HEK293T (cell line): ENCODE measurements around the gene WSB1.

Experiments
- ARNT ChIP-seq: fragments of 450-650 bp; IDR thresholded peaks from 2 replicates; pipeline ENCODE4 v1.6.1; 2017; ENCODE audit warnings: mild to moderate bottlenecking
- BHLHE40 ChIP-seq: fragments of 450-650 bp; IDR thresholded peaks from 2 replicates; pipeline ENCODE4 v1.6.1; 2016; ENCODE audit warnings: mild to moderate bottlenecking, moderate library complexity, borderline replicate concordance
- CTBP1 ChIP-seq: fragments of 450-650 bp; IDR thresholded peaks from 2 replicates; pipeline ENCODE4 v1.6.1; 2016; ENCODE audit warnings: borderline replicate concordance
- FOXA1 ChIP-seq: fragments of 450-650 bp; IDR thresholded peaks from 2 replicates; pipeline ENCODE4 v1.6.1; 2016; ENCODE audit warnings: mild to moderate bottlenecking
- FOXK2 ChIP-seq: fragments of 450-650 bp; IDR thresholded peaks from 2 replicates; pipeline ENCODE4 v1.6.1; 2016; ENCODE audit warnings: mild to moderate bottlenecking
- FOXM1 ChIP-seq: fragments of 450-650 bp; IDR thresholded peaks from 2 replicates; pipeline ENCODE4 v1.6.1; 2017; ENCODE audit warnings: mild to moderate bottlenecking, borderline replicate concordance
- HDGF ChIP-seq: fragments of 450-650 bp; IDR thresholded peaks from 2 replicates; pipeline ENCODE4 v1.6.1; 2017; ENCODE audit warnings: antibody characterized with exemption, borderline replicate concordance
- L3MBTL2 ChIP-seq: fragments of 450-650 bp; conservative IDR thresholded peaks from 2 replicates; pipeline ENCODE4 v1.6.1; 2016; ENCODE audit warnings: mild to moderate bottlenecking
- LEF1 ChIP-seq: fragments of 450-650 bp; IDR thresholded peaks from 2 replicates; pipeline ENCODE4 v1.6.1; 2017; ENCODE audit warnings: mild to moderate bottlenecking, borderline replicate concordance
- NFRKB ChIP-seq: fragments of 450-650 bp; IDR thresholded peaks from 2 replicates; pipeline ENCODE4 v1.6.1; 2016; ENCODE audit warnings: mild to moderate bottlenecking, moderate library complexity
- SP1 ChIP-seq: fragments of 450-650 bp; IDR thresholded peaks from 2 replicates; pipeline ENCODE4 v1.6.1; 2017
- TARDBP ChIP-seq: fragments of 450-650 bp; IDR thresholded peaks from 2 replicates; pipeline ENCODE4 v1.6.1; 2016
- ZNF384 ChIP-seq: fragments of 450-650 bp; IDR thresholded peaks from 2 replicates; pipeline ENCODE4 v1.6.1; 2016

DNA sequence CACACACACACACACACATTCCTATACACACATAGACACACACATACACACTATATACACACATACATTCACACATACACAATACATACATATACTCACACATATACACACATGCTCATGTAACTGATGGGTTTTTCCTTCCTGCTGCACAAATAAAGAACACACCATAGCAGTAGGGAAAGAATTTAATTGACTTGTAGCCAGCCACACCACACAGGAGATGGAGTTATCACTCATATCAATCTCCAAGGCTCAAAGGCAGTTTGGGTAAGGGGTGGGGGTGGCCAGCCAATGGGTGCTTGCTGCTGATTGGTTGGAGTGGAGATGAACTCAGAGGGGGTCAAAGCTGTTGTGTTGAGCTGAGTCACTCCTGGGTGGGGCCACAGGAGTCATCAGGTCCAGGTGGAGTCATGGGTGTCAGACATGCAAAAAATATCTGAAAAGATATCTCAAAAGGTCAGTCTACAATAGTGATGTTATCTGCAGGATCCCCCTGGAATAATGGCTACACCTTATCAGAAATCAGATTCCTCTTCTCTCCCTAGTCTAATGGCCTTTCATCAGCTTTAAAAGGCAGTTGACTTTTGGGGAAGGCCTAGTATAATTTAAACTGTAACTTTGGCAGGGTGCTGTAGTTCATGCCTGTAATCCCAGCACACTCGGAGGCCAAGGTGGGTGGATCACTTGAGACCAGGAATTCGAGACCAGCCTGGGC, 46.1 kb downstream of the WSB1 start:
- TF ChIP-seq HDGF, result no peak
- TF ChIP-seq L3MBTL2, result no peak
- TF ChIP-seq SP1, result no peak
- TF ChIP-seq FOXA1, result no peak
- no peak for TF ChIP-seq ZNF384
- no peak for TF ChIP-seq CTBP1
- TF ChIP-seq NFRKB, result no peak
- no peak for TF ChIP-seq BHLHE40
- no peak for TF ChIP-seq FOXM1
- no peak for TF ChIP-seq FOXK2
- TF ChIP-seq ARNT, result no peak
- TF ChIP-seq TARDBP, result no peak
- TF ChIP-seq LEF1, result no peak
